Ovary (tissue), 9 donors: ENCODE results near the gene ADAMTSL4. TPM values are rescaled to one million over a fixed set of nuclear protein-coding genes. Genes with fewer than 3 reads are reported as not detected.

ENCODE experiments used
- DNase-seq, 5 donors: peaks; one replicate each; pipeline ENCODE4 v3.0.0-alpha.2; 2019 to 2020
- H3K27ac ChIP-seq, 2 donors: fragments of 200-600 bp; one replicate each; pipeline versions ENCODE4 v1.5.1 to v1.8.0; 2019 to 2022
- H3K27me3 ChIP-seq: fragments of 200-600 bp; one replicate; pipeline ENCODE4 v1.8.0; 2022
- H3K36me3 ChIP-seq: fragments of 200-600 bp; sonication (generic); one replicate; pipeline ENCODE4 v1.5.1; 2019
- H3K4me1 ChIP-seq: one replicate; pipeline ENCODE4 v1.8.1; 2013; ENCODE audit warnings: mild to moderate bottlenecking, moderate library complexity; ENCODE audit not compliant: insufficient read depth
- H3K4me3 ChIP-seq: fragments of 200-600 bp; sonication (generic); one replicate; pipeline ENCODE4 v1.5.1; 2017
- H3K9me3 ChIP-seq, 2 donors: fragments of 200-600 bp in 1 of 2; sonication (generic) in 1 of 2; one replicate each; pipeline versions ENCODE4 v1.5.1 to v1.8.1; 2013 to 2019; ENCODE audit warnings: mild to moderate bottlenecking in 1 of 2, moderate library complexity in 1 of 2
- CTCF ChIP-seq, 3 donors: fragments of 450-650 bp in 2 of 3; fragments of 200-600 bp in 1 of 3; IDR thresholded peaks; one replicate each; pipeline versions ENCODE4 v1.5.1 to v1.8.0; 2016 to 2022; ENCODE audit warnings: antibody characterized with exemption in 3 of 3, mild to moderate bottlenecking in 1 of 3
- EP300 ChIP-seq: sonication (generic); formaldehyde crosslinking; IDR thresholded peaks from one replicate; pipeline ENCODE4 v1.6.1; 2017; ENCODE audit warnings: antibody characterized with exemption
- POLR2A ChIP-seq: fragments of 450-650 bp; IDR thresholded peaks from one replicate; pipeline ENCODE4 v1.6.1; 2017; ENCODE audit warnings: antibody characterized with exemption, mild to moderate bottlenecking, moderate library complexity
- WGBS, 3 donors: extraction: QIAGEN DNeasy Blood & Tissue Kit in 1 of 3; methylation state at CpG; one replicate each; pipeline versions ENCODE4 v1.1.5 to v1.1.7; 2013 to 2017; 5-methylcytosine and 5-hydroxymethylcytosine counted together
- intact Hi-C, 4 donors: fragments of 100-400 bp; cut with DNase I; formaldehyde crosslinking; loops; one replicate each; pipeline versions ENCODE4 v1.11.0 to v1.15.1; 2022 to 2023
- polyA plus RNA-seq, 2 donors: library from polyadenylated mRNA; stranded (reverse); fragments of 200-250 nt in 1 of 2; fragments of 350-450 nt in 1 of 2; fragmentation: Illumina TruSeq in 1 of 2; extraction: RNeasy Lipid Tissue Mini Kit (QIAGEN cat#74804) in 1 of 2; gene quantifications; one replicate each; pipeline ENCODE4 v1.2.3, GENCODE V29; 2013 to 2014
- total RNA-seq, 7 donors: library from RNA; depleted of rRNA in 2 of 7; stranded (reverse); fragments of >200 nt in 2 of 7; fragmentation: NEBNext Ultra II Directional in 3 of 7; extraction: Animal tissue kit (Norgen Biotek cat#: 25700) in 3 of 7; gene quantifications; one replicate each; pipeline versions ENCODE4 v1.1.0 to v1.2.4, GENCODE V29; 2016 to 2023
- donor health status: DM: no; HTN: no; CAD: no; lungs with moderate emphysema.
- donor health status: DM: no; HTN: no; CAD: no.
- donor health status: Bipolar disorder and iron deficiency.
- donor health status: DM: yes; HTN: yes; CAD: no.
- donor health status: DM: no; HTN: no; CAD: no.
- donor health status: DM: yes; HTN: yes; CAD: no.

ADAMTSL4 gene
- total and polyA plus RNA-seq, 9 donors: 8.8 to 86.6 (median 17.0) TPM

- TF ChIP-seq EP300: no peak
- peak in 1 of 3 donors; percentile 6 for TF ChIP-seq CTCF (IDR thresholded peaks at IDR 0.05)
- TF ChIP-seq POLR2A: no peak
- 0 to 1% (median 1%) methylated on average over 19 of the region's 19 CpGs for WGBS, 3 donors
- Histone ChIP-seq H3K9me3 (no peaks in the 10 kb centered on the region), H3K4me3 (peak overlapping the region; percentile 60), H3K4me1 (no peaks in the 10 kb centered on the region), H3K27ac (peak overlapping the region in 1 of 2 donors; percentile 3), H3K27me3 (no peaks in the 10 kb centered on the region), H3K36me3 (no peaks in the 10 kb centered on the region)
- peak in 1 of 5 donors; percentile 27 for DNase-seq
- intact Hi-C loops: no loop called here
These were observed 33.1 kb upstream of the ADAMTSL4 start for GRCh38 chr1:150516050-150516591.

DNA sequence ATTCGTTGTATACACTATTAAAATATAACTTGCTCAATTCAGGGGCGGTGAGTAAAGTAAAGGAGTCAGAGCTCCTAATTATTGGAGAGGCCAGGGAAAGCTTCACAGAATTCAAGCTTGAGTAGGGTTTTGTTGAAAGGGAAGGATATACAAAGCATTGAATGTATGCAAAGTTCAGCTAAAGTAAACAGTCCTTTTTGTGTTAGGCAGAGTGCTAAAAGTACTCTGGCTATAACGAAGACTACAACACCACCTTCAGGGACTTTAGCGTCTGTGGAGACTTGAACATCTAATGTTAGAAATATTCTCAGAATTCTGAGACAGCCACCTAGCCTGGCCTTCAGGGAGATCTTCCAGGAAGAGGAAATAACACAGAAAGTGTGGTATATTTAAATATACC is 32.6 kb upstream of the ADAMTSL4 start:
- intact Hi-C loops: no loop called here
- TF ChIP-seq POLR2A: no peak
- TF ChIP-seq CTCF (IDR thresholded peaks at IDR 0.05): no peak
- no peak for TF ChIP-seq EP300
- no peak for DNase-seq
- peak overlapping the region; percentile 60 for H3K4me3 ChIP-seq
- no peaks in the 10 kb centered on the region for H3K36me3 ChIP-seq
- no peaks in the 10 kb centered on the region for H3K4me1 ChIP-seq
- WGBS, 3 donors: 22 to 28% (median 27%) methylated on average over 4 of the region's 4 CpGs
- no peak overlapping the region for H3K27ac ChIP-seq
- H3K27me3 ChIP-seq: no peaks in the 10 kb centered on the region
- H3K9me3 ChIP-seq: no peaks in the 10 kb centered on the region

GRCh38 chr1:150521196-150521968 is 27.8 kb upstream of the ADAMTSL4 start:
- H3K4me1 ChIP-seq: no peaks in the 10 kb centered on the region
- H3K27me3 ChIP-seq: no peaks in the 10 kb centered on the region
- intact Hi-C loops: no loop called here
- H3K9me3 ChIP-seq: no peaks in the 10 kb centered on the region
- WGBS, 3 donors: 53 to 60% (median 54%) methylated on average over 1 of the region's 1 CpG
- DNase-seq: no peak
- no peak overlapping the region for H3K4me3 ChIP-seq
- H3K27ac ChIP-seq: no peak overlapping the region
- no peaks in the 10 kb centered on the region for H3K36me3 ChIP-seq
- TF ChIP-seq EP300 (no peak), CTCF (IDR thresholded peaks at IDR 0.05) (no peak), POLR2A (no peak)

DNA sequence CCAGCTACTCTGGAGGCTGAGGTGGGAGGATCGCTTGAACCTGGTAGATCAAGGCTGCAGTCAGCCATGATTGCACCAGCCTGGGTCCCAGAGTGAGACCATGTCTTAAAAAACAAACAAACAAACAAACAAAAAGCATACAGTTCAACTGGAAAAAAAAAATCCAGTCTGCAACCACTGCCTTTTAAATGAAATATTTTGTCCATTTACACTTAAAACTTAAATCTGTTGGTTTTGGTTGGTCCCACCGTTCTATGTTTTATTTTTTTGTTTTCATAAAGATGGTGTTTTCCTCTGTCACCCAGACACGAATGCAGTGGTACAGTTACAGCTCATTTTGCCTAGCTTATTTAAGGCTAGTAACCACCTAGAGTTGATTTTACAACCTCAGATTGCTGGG is 23.9 kb upstream of the ADAMTSL4 start:
- Histone ChIP-seq H3K4me3 (no peak overlapping the region), H3K27ac (no peak overlapping the region), H3K4me1 (no peaks in the 10 kb centered on the region), H3K36me3 (no peaks in the 10 kb centered on the region), H3K27me3 (no peaks in the 10 kb centered on the region), H3K9me3 (no peaks in the 10 kb centered on the region)
- TF ChIP-seq CTCF (IDR thresholded peaks at IDR 0.05): no peak
- TF ChIP-seq EP300: no peak
- no peak for TF ChIP-seq POLR2A
- 80 to 92% (median 81%) methylated on average over 3 of the region's 3 CpGs for WGBS, 3 donors
- intact Hi-C loops: no loop called here
- DNase-seq: no peak
